Activated CD4-positive, alpha-beta T cell treated with anti-CD3 and anti-CD28 coated beads for 48 hours (primary cell): ENCODE measurements around the gene POLR2H.
"Not testable (repeated sequence)": the region's sequence is repeated elsewhere in the genome, so short reads cannot be mapped to it uniquely, and the experiment has no call there.

Experiments used
- DNase-seq: peaks from one replicate; pipeline ENCODE4 v3.0.0-alpha.2; 2020

POLR2H gene

GRCh38 chr3:184335661-184336546 is 25.6 kb upstream of the POLR2H start:
- DNase-seq = peak; percentile 91

- no peak for DNase-seq
These were observed 24.7 kb upstream of the POLR2H start for GRCh38 chr3:184336547-184337398.

GRCh38 chr3:184337399-184337714 is 24.2 kb upstream of the POLR2H start, which contains the start of gene FAM131A:
Gene FAM131A (plus strand): TSS chr3:184337600. CDS start chr3:184337631, 31 bp downstream.
- DNase-seq = no peak

GRCh38 chr3:184337981-184338380 is 23.5 kb upstream of the POLR2H start:
- DNase-seq = no peak

GRCh38 chr3:184338511-184338945 is 23.0 kb upstream of the POLR2H start:
- DNase-seq = no peak

- no peak for DNase-seq
These were observed 22.5 kb upstream of the POLR2H start for GRCh38 chr3:184339001-184339400.

GRCh38 chr3:184339451-184340135 is 21.9 kb upstream of the POLR2H start:
- not testable (repeated sequence) for DNase-seq

- no peak for DNase-seq
These were observed 19.6 kb upstream of the POLR2H start for GRCh38 chr3:184341925-184342324.

GRCh38 chr3:184343200-184343876 is 18.2 kb upstream of the POLR2H start:
- no peak for DNase-seq

GRCh38 chr3:184344579-184345316 is 16.8 kb upstream of the POLR2H start:
- DNase-seq = no peak

GRCh38 chr3:184345317-184346144 is 16.0 kb upstream of the POLR2H start:
- DNase-seq = peak; percentile 36

GRCh38 chr3:184346480-184347190 is 14.9 kb upstream of the POLR2H start:
- no peak for DNase-seq

- no peak for DNase-seq
These were observed 14.0 kb upstream of the POLR2H start for GRCh38 chr3:184347321-184348056.

GRCh38 chr3:184348057-184348382 is 13.5 kb upstream of the POLR2H start:
- DNase-seq = no peak

- DNase-seq = no peak
These were observed 11.7 kb upstream of the POLR2H start for GRCh38 chr3:184349563-184350470.

GRCh38 chr3:184350618-184351017 is 10.9 kb upstream of the POLR2H start:
- no peak for DNase-seq

- DNase-seq = no peak
These were observed 9.9 kb upstream of the POLR2H start for GRCh38 chr3:184351511-184352148.
